Subcutaneous adipose tissue (tissue), 4 donors: ENCODE measurements around the gene SNAP91. TPM values are rescaled to one million over a fixed set of nuclear protein-coding genes. Genes with fewer than 3 reads are reported as not detected.

ENCODE experiments used
- CTCF ChIP-seq: fragments of 450-650 bp; IDR thresholded peaks from one replicate; pipeline ENCODE4 v1.5.1; 2016; ENCODE audit warnings: low read depth, mild to moderate bottlenecking, control low read depth, antibody characterized with exemption, moderate library complexity
- total RNA-seq, 4 donors: library from RNA; depleted of rRNA; stranded (reverse); fragments of >200 nt; gene quantifications; one replicate each; pipeline ENCODE4 v1.1.0, GENCODE V29; 2016

The SNAP91 gene
- total RNA-seq = not detected

- TF ChIP-seq CTCF = no peak
These were observed at the start of gene SNAP91 for GRCh38 chr6:83708970-83709747. SNAP91 (minus strand) TSS chr6:83709101; CDS start chr6:83707927, 1,174 bp downstream.

DNA sequence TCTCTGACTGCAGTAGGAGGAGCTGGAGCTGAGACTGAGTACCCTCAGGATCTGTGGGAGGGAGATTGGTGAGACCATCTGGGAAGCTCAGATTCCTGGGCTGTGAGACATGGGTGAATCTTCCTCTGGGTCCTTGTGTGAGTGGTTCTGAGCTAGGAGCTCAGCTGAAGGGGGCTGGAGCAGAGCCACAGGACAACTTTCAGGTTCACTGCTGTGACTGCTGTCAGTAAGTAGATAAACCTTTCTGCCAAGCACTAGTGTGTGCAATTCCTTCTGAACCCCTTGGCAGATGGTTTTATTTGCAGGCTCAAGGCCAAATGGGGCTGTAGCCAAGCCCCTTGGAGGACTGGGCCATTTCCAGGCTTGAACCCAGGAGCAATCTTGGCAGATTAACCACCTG, 49.6 kb upstream of the SNAP91 start:
- TF ChIP-seq CTCF = no peak

DNA sequence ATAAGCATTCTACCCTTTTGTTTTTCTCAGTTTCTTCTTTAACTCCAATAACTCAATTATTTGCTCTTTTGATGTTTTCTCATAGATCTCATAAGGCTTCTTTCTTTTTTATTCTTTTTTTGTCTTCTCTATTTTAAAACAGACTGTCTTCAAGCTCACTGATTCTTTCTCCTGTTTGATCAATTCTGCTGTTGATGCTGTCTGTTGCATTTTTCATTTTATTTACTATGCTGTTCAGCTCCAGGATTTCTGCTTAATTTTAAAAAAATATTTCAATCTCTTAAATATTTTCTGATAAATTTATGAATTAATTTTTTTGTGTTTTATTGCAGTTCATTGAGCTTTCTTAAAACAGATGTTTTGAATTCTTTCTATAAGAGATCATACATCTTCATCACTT, 48.1 kb upstream of the SNAP91 start:
- no peak for TF ChIP-seq CTCF

GRCh38 chr6:83756565-83756964, 47.7 kb upstream of the SNAP91 start:
- TF ChIP-seq CTCF = no peak

DNA sequence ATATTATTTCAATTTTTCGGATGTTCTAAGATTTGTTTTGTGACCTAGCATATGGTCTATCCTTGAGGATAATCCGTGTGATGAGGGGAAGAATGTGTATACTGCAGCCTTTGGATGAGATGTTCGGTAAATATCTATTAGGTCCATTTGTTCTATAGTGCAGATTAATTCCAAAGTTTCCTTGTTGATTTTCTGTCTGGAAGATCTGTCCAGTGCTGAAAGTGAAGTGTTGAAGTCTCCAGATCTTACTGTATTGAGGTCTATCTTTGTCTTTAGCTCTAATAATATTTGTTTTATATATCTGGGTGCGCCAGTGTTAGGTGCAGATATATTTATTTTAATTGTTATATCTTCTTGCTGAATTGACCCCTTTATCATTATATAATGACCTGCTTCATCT, 32.2 kb upstream of the SNAP91 start:
- TF ChIP-seq CTCF = no peak

GRCh38 chr6:83735461-83735860, 26.6 kb upstream of the SNAP91 start:
- TF ChIP-seq CTCF = no peak

GRCh38 chr6:83729871-83730270, 21.0 kb upstream of the SNAP91 start:
- TF ChIP-seq CTCF = no peak
